Endothelial cell (in vitro differentiated cells): ENCODE measurements around the gene SORL1-AS1.
"Not testable (repeated sequence)": the region's sequence is repeated elsewhere in the genome, so short reads cannot be mapped to it uniquely, and the experiment has no call there.

Source experiments
- DNase-seq: peaks from one replicate; pipeline ENCODE4 v3.0.0; 2021; ENCODE audit warnings: low spot score
- H3K27ac Mint-ChIP-seq: one replicate; pipeline ENCODE4 v1.8.0; 2021; ENCODE audit warnings: mixed read lengths, inconsistent platforms; ENCODE audit not compliant: unreplicated experiment
- H3K27me3 Mint-ChIP-seq: one replicate; pipeline ENCODE4 v1.8.0; 2021; ENCODE audit warnings: mild to moderate bottlenecking, moderate library complexity, mixed read lengths, inconsistent platforms; ENCODE audit not compliant: unreplicated experiment
- H3K36me3 Mint-ChIP-seq: one replicate; pipeline ENCODE4 v1.8.0; 2021; ENCODE audit warnings: mild to moderate bottlenecking, low read depth, mixed read lengths, inconsistent platforms; ENCODE audit not compliant: unreplicated experiment
- H3K4me1 Mint-ChIP-seq: one replicate; pipeline ENCODE4 v1.8.0; 2021; ENCODE audit warnings: mild to moderate bottlenecking, mixed read lengths, inconsistent platforms; ENCODE audit not compliant: unreplicated experiment
- H3K4me3 Mint-ChIP-seq: one replicate; pipeline ENCODE4 v1.8.0; 2021; ENCODE audit warnings: mild to moderate bottlenecking, mixed read lengths, inconsistent platforms; ENCODE audit not compliant: unreplicated experiment
- H3K9me3 Mint-ChIP-seq: one replicate; pipeline ENCODE4 v1.8.0; 2021; ENCODE audit warnings: mixed read lengths, inconsistent platforms; ENCODE audit not compliant: unreplicated experiment
- CTCF ChIP-seq: fragments of 200-600 bp; sonication (generic); IDR thresholded peaks from one replicate; pipeline ENCODE4 v1.5.0; 2021; ENCODE audit warnings: antibody characterized with exemption; ENCODE audit not compliant: unreplicated experiment

Gene SORL1-AS1

GRCh38 chr11:121486054-121486453 is 33.3 kb upstream of the SORL1-AS1 start:
- Mint-ChIP-seq H3K27ac (no peak overlapping the region), H3K27me3 (peaks cover 6% of the 10 kb centered on the region), H3K4me3 (no peak overlapping the region), H3K36me3 (peaks cover 5% of the 10 kb centered on the region), H3K4me1 (peaks cover 27% of the 10 kb centered on the region), H3K9me3 (no peaks in the 10 kb centered on the region)
- DNase-seq: no peak
- TF ChIP-seq CTCF: no peak

GRCh38 chr11:121485216-121485615 is 32.4 kb upstream of the SORL1-AS1 start:
- no peak for TF ChIP-seq CTCF
- H3K27me3 Mint-ChIP-seq: peaks cover 6% of the 10 kb centered on the region
- H3K36me3 Mint-ChIP-seq: peaks cover 5% of the 10 kb centered on the region
- no peaks in the 10 kb centered on the region for H3K9me3 Mint-ChIP-seq
- no peak overlapping the region for H3K27ac Mint-ChIP-seq
- H3K4me1 Mint-ChIP-seq: peaks cover 27% of the 10 kb centered on the region
- peak overlapping the region; percentile 10 for H3K4me3 Mint-ChIP-seq
- DNase-seq: no peak

GRCh38 chr11:121483805-121484480 is 31.2 kb upstream of the SORL1-AS1 start:
- Mint-ChIP-seq H3K4me1 (peaks cover 34% of the 10 kb centered on the region), H3K9me3 (no peaks in the 10 kb centered on the region), H3K4me3 (peak overlapping the region; percentile 10), H3K27me3 (peaks cover 6% of the 10 kb centered on the region), H3K27ac (peak overlapping the region; percentile 65), H3K36me3 (peaks cover 5% of the 10 kb centered on the region)
- TF ChIP-seq CTCF: no peak
- no peak for DNase-seq

GRCh38 chr11:121482231-121483129 is 29.7 kb upstream of the SORL1-AS1 start:
- Mint-ChIP-seq H3K27me3 (peaks cover 6% of the 10 kb centered on the region), H3K9me3 (no peaks in the 10 kb centered on the region), H3K4me3 (no peak overlapping the region), H3K4me1 (peaks cover 44% of the 10 kb centered on the region), H3K27ac (peak overlapping the region; percentile 84), H3K36me3 (no peaks in the 10 kb centered on the region)
- TF ChIP-seq CTCF: no peak
- no peak for DNase-seq

GRCh38 chr11:121481484-121482230 is 28.9 kb upstream of the SORL1-AS1 start:
- not testable (repeated sequence) for H3K9me3 Mint-ChIP-seq, H3K36me3 Mint-ChIP-seq, H3K4me3 Mint-ChIP-seq, H3K27me3 Mint-ChIP-seq, DNase-seq
- peaks cover 52% of the 10 kb centered on the region for H3K4me1 Mint-ChIP-seq
- H3K27ac Mint-ChIP-seq: peak overlapping the region; percentile 84
